GM04503 (cell line): Measurements from ENCODE around the gene VPS51.

Experiments
- DNase-seq: peaks from one replicate; pipeline ENCODE4 v3.0.0-alpha.2; 2012; ENCODE audit warnings: low read depth

Gene VPS51

GRCh38 chr11:65072631-65072966, 23.4 kb upstream of the VPS51 start:
- no peak for DNase-seq

- DNase-seq = no peak
Measured at GRCh38 chr11:65077451-65077850, 18.6 kb upstream of the VPS51 start.

GRCh38 chr11:65078151-65078550, 17.9 kb upstream of the VPS51 start:
- no peak for DNase-seq

- DNase-seq = no peak
Measured at GRCh38 chr11:65078786-65079342, 17.1 kb upstream of the VPS51 start.

- DNase-seq = no peak
Measured at GRCh38 chr11:65083134-65083833, 12.7 kb upstream of the VPS51 start.

- peak; percentile 63 for DNase-seq
Measured at GRCh38 chr11:65083834-65084597, 12.0 kb upstream of the VPS51 start, which contains the start of the genes CDCA5 and ZFPL1. TSS of gene CDCA5 (minus strand) at chr11:65084040. CDS start at chr11:65083978, 62 bp downstream. TSS of gene ZFPL1 (plus strand) at chr11:65084222. CDS start at chr11:65084699, 477 bp downstream.

- DNase-seq = no peak
Measured at GRCh38 chr11:65084598-65085375, 11.2 kb upstream of the VPS51 start.

- no peak for DNase-seq
Measured at GRCh38 chr11:65085446-65085845, 10.6 kb upstream of the VPS51 start.

- DNase-seq = no peak
Measured at GRCh38 chr11:65086809-65087208, 9.2 kb upstream of the VPS51 start.

GRCh38 chr11:65087216-65087615, 8.8 kb upstream of the VPS51 start:
- DNase-seq = no peak

- DNase-seq = no peak
Measured at GRCh38 chr11:65087827-65088226, 8.2 kb upstream of the VPS51 start.

- no peak for DNase-seq
Measured at GRCh38 chr11:65089621-65090020, 6.4 kb upstream of the VPS51 start.

- DNase-seq = no peak
Measured at GRCh38 chr11:65090628-65091027, 5.4 kb upstream of the VPS51 start.

GRCh38 chr11:65095427-65095826, 587 bp upstream of the VPS51 start:
- DNase-seq = no peak

- no peak for DNase-seq
Measured at GRCh38 chr11:65096926-65097325, 912 bp downstream of the VPS51 start.

- DNase-seq = no peak
Measured at GRCh38 chr11:65100674-65101350, 4.8 kb downstream of the VPS51 start.

- DNase-seq = no peak
Measured at GRCh38 chr11:65102142-65103095, 6.4 kb downstream of the VPS51 start.

- no peak for DNase-seq
Measured at GRCh38 chr11:65103476-65103875, 7.5 kb downstream of the VPS51 start.

- no peak for DNase-seq
Measured at GRCh38 chr11:65104628-65105027, 8.6 kb downstream of the VPS51 start.

- no peak for DNase-seq
Measured at GRCh38 chr11:65107078-65107477, 11.1 kb downstream of the VPS51 start.
